Measurements from ENCODE around the gene LGALS9C. TPM values are rescaled to one million over a fixed set of nuclear protein-coding genes. Genes with fewer than 3 reads are reported as not detected.
A peak's percentile ranks its signal among the peaks of the same experiment; 100 is the strongest.
"Not testable (repeated sequence)": the region's sequence is repeated elsewhere in the genome, so short reads cannot be mapped to it uniquely, and the experiment has no call there.

Gene LGALS9C
- total RNA-seq, 1 donor from 2014 or later = not detected

- not testable (repeated sequence) for H3K27me3 Mint-ChIP-seq (ENCODE audit: unreplicated experiment); H3K4me3 Mint-ChIP-seq (ENCODE audit: unreplicated experiment); H3K27ac Mint-ChIP-seq (ENCODE audit: unreplicated experiment); DNase-seq; H3K36me3 Mint-ChIP-seq (ENCODE audit: unreplicated experiment); H3K9me3 Mint-ChIP-seq (ENCODE audit: unreplicated experiment); H3K4me1 Mint-ChIP-seq (ENCODE audit: low read depth, unreplicated experiment)
Measured at GRCh38 chr17:18485936-18486464, 9.4 kb downstream of the LGALS9C start.

- H3K36me3 Mint-ChIP-seq (ENCODE audit: unreplicated experiment); H3K4me3 Mint-ChIP-seq (ENCODE audit: unreplicated experiment); H3K27me3 Mint-ChIP-seq (ENCODE audit: unreplicated experiment); DNase-seq; H3K9me3 Mint-ChIP-seq (ENCODE audit: unreplicated experiment); H3K4me1 Mint-ChIP-seq (ENCODE audit: low read depth, unreplicated experiment); H3K27ac Mint-ChIP-seq (ENCODE audit: unreplicated experiment): not testable (repeated sequence)
Measured at GRCh38 chr17:18487633-18488032, 11.0 kb downstream of the LGALS9C start.

- not testable (repeated sequence) for H3K36me3 Mint-ChIP-seq (ENCODE audit: unreplicated experiment); H3K27me3 Mint-ChIP-seq (ENCODE audit: unreplicated experiment); H3K9me3 Mint-ChIP-seq (ENCODE audit: unreplicated experiment); H3K4me1 Mint-ChIP-seq (ENCODE audit: low read depth, unreplicated experiment); H3K4me3 Mint-ChIP-seq (ENCODE audit: unreplicated experiment); DNase-seq; H3K27ac Mint-ChIP-seq (ENCODE audit: unreplicated experiment)
Measured at GRCh38 chr17:18488622-18489021, 12.0 kb downstream of the LGALS9C start.

GRCh38 chr17:18490016-18490415 lies 13.4 kb downstream of the LGALS9C start:
- H3K9me3 Mint-ChIP-seq (ENCODE audit: unreplicated experiment); H3K27ac Mint-ChIP-seq (ENCODE audit: unreplicated experiment); H3K4me1 Mint-ChIP-seq (ENCODE audit: low read depth, unreplicated experiment); H3K27me3 Mint-ChIP-seq (ENCODE audit: unreplicated experiment); H3K4me3 Mint-ChIP-seq (ENCODE audit: unreplicated experiment); H3K36me3 Mint-ChIP-seq (ENCODE audit: unreplicated experiment); DNase-seq: not testable (repeated sequence)

- not testable (repeated sequence) for H3K4me1 Mint-ChIP-seq (ENCODE audit: low read depth, unreplicated experiment); H3K27me3 Mint-ChIP-seq (ENCODE audit: unreplicated experiment); H3K4me3 Mint-ChIP-seq (ENCODE audit: unreplicated experiment); H3K9me3 Mint-ChIP-seq (ENCODE audit: unreplicated experiment); DNase-seq; H3K27ac Mint-ChIP-seq (ENCODE audit: unreplicated experiment); H3K36me3 Mint-ChIP-seq (ENCODE audit: unreplicated experiment)
Measured at GRCh38 chr17:18492712-18493480, 16.3 kb downstream of the LGALS9C start.

- not testable (repeated sequence) for H3K9me3 Mint-ChIP-seq (ENCODE audit: unreplicated experiment); H3K4me3 Mint-ChIP-seq (ENCODE audit: unreplicated experiment); DNase-seq; H3K4me1 Mint-ChIP-seq (ENCODE audit: low read depth, unreplicated experiment); H3K27ac Mint-ChIP-seq (ENCODE audit: unreplicated experiment); H3K36me3 Mint-ChIP-seq (ENCODE audit: unreplicated experiment); H3K27me3 Mint-ChIP-seq (ENCODE audit: unreplicated experiment)
Measured at GRCh38 chr17:18494250-18494768, 17.7 kb downstream of the LGALS9C start.

- H3K9me3 Mint-ChIP-seq (ENCODE audit: unreplicated experiment); H3K27me3 Mint-ChIP-seq (ENCODE audit: unreplicated experiment); H3K4me3 Mint-ChIP-seq (ENCODE audit: unreplicated experiment); H3K27ac Mint-ChIP-seq (ENCODE audit: unreplicated experiment); H3K36me3 Mint-ChIP-seq (ENCODE audit: unreplicated experiment); DNase-seq; H3K4me1 Mint-ChIP-seq (ENCODE audit: low read depth, unreplicated experiment): not testable (repeated sequence)
- TF ChIP-seq CTCF (IDR thresholded peaks at IDR 0.05; ENCODE audit: partially characterized antibody, unreplicated experiment) = peak; percentile 58
Measured at GRCh38 chr17:18497044-18497443, 20.5 kb downstream of the LGALS9C start.

- H3K27ac Mint-ChIP-seq (ENCODE audit: unreplicated experiment); DNase-seq; H3K27me3 Mint-ChIP-seq (ENCODE audit: unreplicated experiment); H3K36me3 Mint-ChIP-seq (ENCODE audit: unreplicated experiment); H3K4me3 Mint-ChIP-seq (ENCODE audit: unreplicated experiment); H3K4me1 Mint-ChIP-seq (ENCODE audit: low read depth, unreplicated experiment); H3K9me3 Mint-ChIP-seq (ENCODE audit: unreplicated experiment): not testable (repeated sequence)
Measured at GRCh38 chr17:18499100-18499499, 22.5 kb downstream of the LGALS9C start.

GRCh38 chr17:18499756-18500155 lies 23.2 kb downstream of the LGALS9C start:
- H3K27me3 Mint-ChIP-seq (ENCODE audit: unreplicated experiment); H3K27ac Mint-ChIP-seq (ENCODE audit: unreplicated experiment); H3K4me1 Mint-ChIP-seq (ENCODE audit: low read depth, unreplicated experiment); H3K36me3 Mint-ChIP-seq (ENCODE audit: unreplicated experiment); H3K9me3 Mint-ChIP-seq (ENCODE audit: unreplicated experiment); DNase-seq; H3K4me3 Mint-ChIP-seq (ENCODE audit: unreplicated experiment): not testable (repeated sequence)

GRCh38 chr17:18500281-18500680 lies 23.7 kb downstream of the LGALS9C start:
- H3K36me3 Mint-ChIP-seq (ENCODE audit: unreplicated experiment); H3K4me3 Mint-ChIP-seq (ENCODE audit: unreplicated experiment); H3K4me1 Mint-ChIP-seq (ENCODE audit: low read depth, unreplicated experiment); H3K9me3 Mint-ChIP-seq (ENCODE audit: unreplicated experiment); H3K27me3 Mint-ChIP-seq (ENCODE audit: unreplicated experiment); DNase-seq; H3K27ac Mint-ChIP-seq (ENCODE audit: unreplicated experiment): not testable (repeated sequence)

- H3K4me1 Mint-ChIP-seq (ENCODE audit: low read depth, unreplicated experiment); DNase-seq; H3K27ac Mint-ChIP-seq (ENCODE audit: unreplicated experiment); H3K27me3 Mint-ChIP-seq (ENCODE audit: unreplicated experiment); H3K4me3 Mint-ChIP-seq (ENCODE audit: unreplicated experiment); H3K36me3 Mint-ChIP-seq (ENCODE audit: unreplicated experiment); H3K9me3 Mint-ChIP-seq (ENCODE audit: unreplicated experiment): not testable (repeated sequence)
Measured at GRCh38 chr17:18500816-18501215, 24.2 kb downstream of the LGALS9C start.

All from glutamatergic neuron (in vitro differentiated cells).